Caco-2 (cell line): ENCODE results near the gene YWHAB. TPM values are rescaled to one million over a fixed set of nuclear protein-coding genes. Genes with fewer than 3 reads are reported as not detected.
A peak's percentile ranks its signal among the peaks of the same experiment; 100 is the strongest.

ENCODE experiments used
- BruUV-seq: library from RNA; stranded (reverse); fragments of 400-500 nt; replicated peaks from 2 replicates; lab custom pipeline; 2021; lab: Mats Ljungman, UMichigan
- CTCF ChIA-PET: fragments of 300-600 bp; sonication (Branson Sonifier 250); formaldehyde crosslinking; loops from one replicate; lab custom pipeline; 2022; ENCODE audit warnings: antibody characterized with exemption; lab: Charles Lee
- POLR2A ChIA-PET: fragments of 300-600 bp; sonication (Branson Sonifier 250); formaldehyde crosslinking; loops from one replicate; lab custom pipeline; 2022; ENCODE audit warnings: antibody characterized with exemption; lab: Charles Lee
- DNase-seq, 2 experiments: peaks; one replicate each; pipeline versions ENCODE4 v3.0.0 to v3.0.0-alpha.2; 2020 to 2022
- H3K27me3 ChIP-seq: replicated peaks from 2 replicates; pipeline ENCODE4 v1.6.0; 2011; ENCODE audit warnings: low read length; ENCODE audit not compliant: control insufficient read depth, insufficient read depth
- H3K36me3 ChIP-seq: 2 replicates; pipeline ENCODE4 v1.5.1; 2011; ENCODE audit warnings: low read length; ENCODE audit not compliant: control insufficient read depth, insufficient read depth
- H3K4me1 ChIP-seq: fragments of 250-450 bp; sonication (Bioruptor Pico); 2 replicates; pipeline ENCODE4 v1.5.1; 2020; ENCODE audit warnings: mild to moderate bottlenecking
- H3K4me3 ChIP-seq: 2 replicates; pipeline ENCODE4 v1.5.1; 2011; ENCODE audit warnings: low read depth, mild to moderate bottlenecking, control low read depth, low read length
- H3K9me3 ChIP-seq: fragments of 250-450 bp; sonication (Bioruptor Pico); 2 replicates; pipeline ENCODE4 v1.5.1; 2020; ENCODE audit warnings: mild to moderate bottlenecking, moderate library complexity
- H3K27ac Mint-ChIP-seq: one replicate; pipeline ENCODE4 v1.8.0; 2022; ENCODE audit warnings: mixed read lengths; ENCODE audit not compliant: unreplicated experiment
- H3K27me3 Mint-ChIP-seq: one replicate; pipeline ENCODE4 v1.8.0; 2022; ENCODE audit warnings: mixed read lengths; ENCODE audit not compliant: insufficient read depth, unreplicated experiment
- H3K36me3 Mint-ChIP-seq: one replicate; pipeline ENCODE4 v1.8.0; 2022; ENCODE audit warnings: mild to moderate bottlenecking, mixed read lengths; ENCODE audit not compliant: insufficient read depth, unreplicated experiment
- H3K4me1 Mint-ChIP-seq: one replicate; pipeline ENCODE4 v1.8.0; 2022; ENCODE audit warnings: low read depth, mixed read lengths; ENCODE audit not compliant: unreplicated experiment
- H3K4me3 Mint-ChIP-seq: one replicate; pipeline ENCODE4 v1.8.0; 2022; ENCODE audit warnings: mild to moderate bottlenecking, moderate library complexity, mixed read lengths; ENCODE audit not compliant: unreplicated experiment
- H3K9me3 Mint-ChIP-seq: one replicate; pipeline ENCODE4 v1.8.0; 2022; ENCODE audit warnings: mixed read lengths; ENCODE audit not compliant: unreplicated experiment
- intact Hi-C: fragments of 100-400 bp; cut with micrococcal nuclease; formaldehyde crosslinking; loops from one replicate; pipeline ENCODE4 v1.10.0; 2022; ENCODE audit not compliant: unreplicated experiment
- total RNA-seq: library from RNA; stranded (reverse); gene quantifications from 2 replicates; pipeline ENCODE4 v1.2.3, GENCODE V29; 2022
- TF ChIP-seq, protein P1 (sequence below), 2 experiments: fragments of 200-600 bp in 1 of 2; IDR thresholded peaks; 1 replicate in 1 of 2; 2 replicates in 1 of 2; pipeline versions ENCODE4 v1.5.1 to v1.8.0; 2011 to 2022; ENCODE audit warnings: antibody characterized with exemption in 1 of 2, control low read depth in 1 of 2, inconsistent platforms in 1 of 2, low read depth in 1 of 2, low read length in 1 of 2, mild to moderate bottlenecking in 1 of 2, moderate library complexity in 1 of 2; ENCODE audit not compliant: insufficient read depth in 1 of 2, severe bottlenecking in 1 of 2, unreplicated experiment in 1 of 2

The YWHAB gene
- total RNA-seq, 1 experiment from 2014 or later, result 522 TPM

DNA sequence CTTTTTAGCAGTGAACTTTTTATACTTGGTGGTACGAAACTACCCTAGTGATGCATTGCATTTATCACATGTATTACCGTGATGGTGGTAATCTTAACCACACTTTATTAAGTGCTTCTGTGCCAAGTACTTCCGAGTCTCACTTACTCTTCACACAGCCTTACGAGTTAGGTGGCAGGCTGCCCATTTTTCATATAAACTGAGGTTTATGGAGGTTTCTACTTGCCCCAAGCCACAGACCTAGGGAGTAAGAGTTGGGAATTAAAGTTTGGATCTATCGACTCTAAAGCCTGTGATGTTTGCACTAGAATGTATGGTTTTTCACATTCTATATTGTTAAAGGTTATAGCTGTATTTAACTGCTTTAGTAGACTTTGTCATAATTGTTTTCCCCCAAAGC, 18.9 kb downstream of the YWHAB start:
- H3K36me3 Mint-ChIP-seq, result peaks cover 91% of the 10 kb centered on the region
- peaks cover 6% of the 10 kb centered on the region for H3K4me1 Mint-ChIP-seq
- BruUV-seq, result no TSS peak
- H3K27ac Mint-ChIP-seq, result no peak overlapping the region
- H3K4me3 ChIP-seq, result no peak overlapping the region
- H3K4me1 ChIP-seq, result peaks cover 1% of the 10 kb centered on the region; the same call in 1 of the 2 replicates
- TF ChIP-seq, protein P1, sequence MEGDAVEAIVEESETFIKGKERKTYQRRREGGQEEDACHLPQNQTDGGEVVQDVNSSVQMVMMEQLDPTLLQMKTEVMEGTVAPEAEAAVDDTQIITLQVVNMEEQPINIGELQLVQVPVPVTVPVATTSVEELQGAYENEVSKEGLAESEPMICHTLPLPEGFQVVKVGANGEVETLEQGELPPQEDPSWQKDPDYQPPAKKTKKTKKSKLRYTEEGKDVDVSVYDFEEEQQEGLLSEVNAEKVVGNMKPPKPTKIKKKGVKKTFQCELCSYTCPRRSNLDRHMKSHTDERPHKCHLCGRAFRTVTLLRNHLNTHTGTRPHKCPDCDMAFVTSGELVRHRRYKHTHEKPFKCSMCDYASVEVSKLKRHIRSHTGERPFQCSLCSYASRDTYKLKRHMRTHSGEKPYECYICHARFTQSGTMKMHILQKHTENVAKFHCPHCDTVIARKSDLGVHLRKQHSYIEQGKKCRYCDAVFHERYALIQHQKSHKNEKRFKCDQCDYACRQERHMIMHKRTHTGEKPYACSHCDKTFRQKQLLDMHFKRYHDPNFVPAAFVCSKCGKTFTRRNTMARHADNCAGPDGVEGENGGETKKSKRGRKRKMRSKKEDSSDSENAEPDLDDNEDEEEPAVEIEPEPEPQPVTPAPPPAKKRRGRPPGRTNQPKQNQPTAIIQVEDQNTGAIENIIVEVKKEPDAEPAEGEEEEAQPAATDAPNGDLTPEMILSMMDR (IDR thresholded peaks at IDR 0.05; ENCODE audit: insufficient read depth in 1 of 2, low read depth in 1 of 2, low read length in 1 of 2, severe bottlenecking in 1 of 2, unreplicated experiment in 1 of 2), result no peak
- H3K4me3 Mint-ChIP-seq, result no peak overlapping the region
- no peaks in the 10 kb centered on the region for H3K9me3 Mint-ChIP-seq
- intact Hi-C loops, result no loop called here
- H3K9me3 ChIP-seq, result no peaks in the 10 kb centered on the region
- DNase-seq, result no peak
- no peaks in the 10 kb centered on the region for H3K27me3 Mint-ChIP-seq
- ChIA-PET POLR2A (no interaction called here), CTCF (no interaction called here)
- H3K27me3 ChIP-seq, result no peaks in the 10 kb centered on the region
- H3K36me3 ChIP-seq, result peaks cover 12% of the 10 kb centered on the region

- Mint-ChIP-seq H3K27me3 (no peaks in the 10 kb centered on the region), H3K36me3 (peaks cover 98% of the 10 kb centered on the region), H3K4me1 (peaks cover 19% of the 10 kb centered on the region), H3K9me3 (no peaks in the 10 kb centered on the region), H3K4me3 (peak overlapping the region; percentile 85), H3K27ac (peak overlapping the region; percentile 92)
- TF ChIP-seq, protein P1 (IDR thresholded peaks at IDR 0.05; ENCODE audit: insufficient read depth in 1 of 2, low read depth in 1 of 2, low read length in 1 of 2, severe bottlenecking in 1 of 2, unreplicated experiment in 1 of 2), result peak in 1 of 2 experiments; percentile 12
- TSS peak; percentile 3 for BruUV-seq
- Histone ChIP-seq H3K9me3 (no peaks in the 10 kb centered on the region), H3K4me3 (peak overlapping the region; percentile 82), H3K4me1 (peaks cover 21% of the 10 kb centered on the region), H3K27me3 (no peaks in the 10 kb centered on the region), H3K36me3 (peaks cover 8% of the 10 kb centered on the region; the same call in 1 of the 2 replicates)
- intact Hi-C loops, result no loop called here
- ChIA-PET POLR2A (interaction anchor here (0.5 to 2.3 kb wide), 19 partner anchors 10 to 971 kb away, joined by 3 to 28 read pairs (median 5); partner anchors contain the start of gene YWHAB), CTCF (interaction anchor here (0.6 to 1.4 kb wide), 18 partner anchors 21 to 1808 kb away, joined by 3 to 16 read pairs (median 5); partner anchors contain the start of gene YWHAB)
- no peak for DNase-seq
Measured at GRCh38 chr20:44908987-44909871, 23.7 kb downstream of the YWHAB start.
